ENCODE results near the gene PODN.

The PODN gene

DNA sequence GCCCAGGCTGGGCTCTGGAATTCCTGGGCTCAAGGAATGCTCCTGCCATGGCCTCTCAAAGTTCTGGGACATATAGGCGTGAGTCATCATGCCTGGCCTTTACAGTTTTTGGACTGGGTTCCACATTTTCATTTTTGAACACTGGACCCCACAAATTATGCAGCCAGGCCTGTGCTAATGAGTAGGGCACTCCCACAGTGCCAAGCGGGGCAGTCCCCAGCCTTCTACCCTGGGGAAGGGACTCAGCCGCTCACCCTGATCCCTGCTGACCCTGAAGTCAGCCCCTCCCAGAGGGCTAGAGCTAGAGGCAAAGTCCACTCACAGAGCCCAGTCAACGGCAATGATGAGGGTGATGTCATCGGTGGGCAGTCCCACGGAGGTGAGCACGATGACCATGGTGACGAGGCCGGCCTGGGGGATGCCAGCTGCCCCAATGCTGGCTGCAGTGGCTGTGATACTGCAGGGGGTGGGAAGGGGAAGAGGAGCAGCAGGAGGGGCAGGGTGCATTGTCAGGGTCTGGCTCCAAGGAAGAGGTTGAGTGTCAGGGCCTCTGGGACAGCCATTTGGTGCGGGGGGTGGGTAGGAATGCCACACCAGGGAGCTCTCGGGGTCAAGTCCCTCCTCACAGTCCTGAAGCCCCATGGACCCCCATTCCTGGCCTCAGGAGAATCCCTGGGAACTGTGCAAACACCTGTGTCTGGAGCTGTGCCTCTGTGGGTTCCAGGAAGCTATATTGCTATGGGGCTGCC, 27.6 kb downstream of the PODN start:
- no peak for DNase-seq (ENCODE audit: low read depth)

GRCh38 chr1:53090227-53091147, 28.5 kb downstream of the PODN start:
- DNase-seq (ENCODE audit: low read depth), result no peak

- DNase-seq (ENCODE audit: low read depth), result no peak
Measured at GRCh38 chr1:53091841-53092645, 30.0 kb downstream of the PODN start.

- no peak for DNase-seq (ENCODE audit: low read depth)
Measured at GRCh38 chr1:53092659-53093450, 30.8 kb downstream of the PODN start.

DNA sequence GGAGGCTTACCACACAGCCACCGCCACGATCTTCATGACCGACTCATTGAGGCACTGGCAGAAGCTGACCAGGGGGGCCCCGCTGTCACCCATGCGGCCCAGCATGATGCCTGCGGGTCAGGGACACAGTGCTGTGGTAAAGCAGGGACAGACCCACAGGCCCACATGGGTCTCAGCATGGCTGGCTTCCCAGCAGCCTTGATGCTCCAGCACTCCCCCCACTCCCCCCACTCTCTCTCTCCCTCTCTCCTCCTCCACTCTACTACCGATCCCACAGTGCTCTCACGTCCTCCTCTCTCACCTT, 31.4 kb downstream of the PODN start:
- no peak for DNase-seq (ENCODE audit: low read depth)

GRCh38 chr1:53093778-53094532, 31.9 kb downstream of the PODN start:
- DNase-seq (ENCODE audit: low read depth), result no peak

GRCh38 chr1:53094533-53094919, 32.5 kb downstream of the PODN start:
- DNase-seq (ENCODE audit: low read depth), result no peak

DNA sequence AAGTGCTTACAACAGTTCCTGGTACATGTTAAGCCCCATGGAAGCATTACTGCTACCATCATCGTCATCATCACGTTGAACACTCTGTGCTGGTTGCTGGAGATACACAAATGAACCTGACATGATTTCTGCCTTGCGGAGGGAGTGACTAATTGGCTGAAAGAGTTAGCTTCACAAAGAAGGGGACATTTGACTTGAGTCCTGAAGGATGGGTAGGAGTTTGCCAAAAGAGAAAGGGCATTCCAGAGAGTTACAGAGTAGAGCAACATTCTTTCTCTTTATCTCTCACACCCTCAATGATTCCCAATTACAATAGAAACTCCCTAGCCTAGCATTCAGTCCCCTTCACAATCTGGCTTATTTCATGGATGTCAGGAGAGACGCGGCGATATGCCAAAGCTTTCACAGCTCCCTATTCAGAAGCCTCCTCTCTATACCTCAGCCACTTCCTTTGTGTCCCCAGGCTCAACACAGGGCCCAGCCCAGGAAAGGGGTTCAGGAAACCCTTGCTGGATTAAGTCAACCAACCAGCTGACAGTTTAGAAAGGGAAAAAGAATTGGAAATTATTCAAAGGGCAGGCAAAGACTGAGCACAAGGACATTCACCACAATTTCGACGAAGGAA, 42.4 kb downstream of the PODN start:
- DNase-seq (ENCODE audit: low read depth), result no peak

DNA sequence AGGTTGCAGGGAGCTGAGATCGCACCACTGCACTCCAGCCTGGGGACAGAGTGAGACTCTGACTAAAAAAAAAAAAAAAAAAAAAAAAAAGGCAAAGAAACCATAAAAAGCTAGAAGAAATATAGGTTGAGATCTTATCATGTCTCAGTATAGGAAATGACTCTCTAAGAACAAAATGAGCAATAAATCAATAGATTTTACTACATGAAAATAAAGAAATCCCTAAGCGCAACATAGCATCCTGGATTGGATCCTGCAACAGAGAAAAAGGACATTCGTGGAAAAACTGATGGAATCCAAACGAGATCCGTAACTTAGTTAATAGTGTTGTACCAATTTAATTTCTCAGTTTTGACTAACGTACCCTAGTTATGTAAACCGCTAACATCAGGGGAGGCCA, 45.1 kb downstream of the PODN start:
- no peak for DNase-seq (ENCODE audit: low read depth)

DNA sequence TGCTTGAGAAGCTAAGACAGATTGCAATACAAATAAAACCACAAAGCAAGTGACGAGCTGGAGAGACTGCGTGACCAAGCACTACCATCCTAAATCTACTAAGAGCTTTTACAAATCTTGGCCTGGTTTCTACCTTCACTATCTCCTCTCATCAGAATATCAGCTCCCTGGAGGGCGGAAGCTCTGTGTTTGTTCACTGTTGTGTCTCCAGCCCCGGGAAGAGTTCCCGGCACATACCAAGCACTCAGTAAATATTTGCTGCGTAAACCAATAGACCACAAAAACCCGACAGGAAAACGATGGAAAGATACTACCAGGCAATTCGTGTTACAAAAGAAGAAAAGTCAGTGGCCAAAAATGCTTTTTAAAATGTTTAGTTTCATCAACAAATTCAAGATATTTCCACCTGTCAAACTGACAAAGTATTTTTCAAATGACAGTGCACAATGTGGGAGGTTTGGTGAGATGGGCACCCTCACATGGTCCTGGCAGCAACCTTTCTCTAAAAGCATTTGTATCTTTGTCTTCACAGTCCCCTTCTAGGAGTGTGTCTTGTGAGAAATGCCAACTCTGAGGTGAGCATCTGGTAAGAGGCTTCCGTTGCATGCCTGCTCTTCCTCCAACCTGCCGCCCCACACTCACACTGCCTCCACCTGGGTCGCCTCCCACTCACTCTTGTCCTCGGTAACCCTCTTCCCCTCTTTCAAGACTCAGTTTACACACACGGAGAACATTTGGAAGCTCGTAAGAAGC, 45.7 kb downstream of the PODN start:
- DNase-seq (ENCODE audit: low read depth), result no peak

- DNase-seq (ENCODE audit: low read depth), result no peak
Measured at GRCh38 chr1:53108646-53109580, 46.9 kb downstream of the PODN start.

DNA sequence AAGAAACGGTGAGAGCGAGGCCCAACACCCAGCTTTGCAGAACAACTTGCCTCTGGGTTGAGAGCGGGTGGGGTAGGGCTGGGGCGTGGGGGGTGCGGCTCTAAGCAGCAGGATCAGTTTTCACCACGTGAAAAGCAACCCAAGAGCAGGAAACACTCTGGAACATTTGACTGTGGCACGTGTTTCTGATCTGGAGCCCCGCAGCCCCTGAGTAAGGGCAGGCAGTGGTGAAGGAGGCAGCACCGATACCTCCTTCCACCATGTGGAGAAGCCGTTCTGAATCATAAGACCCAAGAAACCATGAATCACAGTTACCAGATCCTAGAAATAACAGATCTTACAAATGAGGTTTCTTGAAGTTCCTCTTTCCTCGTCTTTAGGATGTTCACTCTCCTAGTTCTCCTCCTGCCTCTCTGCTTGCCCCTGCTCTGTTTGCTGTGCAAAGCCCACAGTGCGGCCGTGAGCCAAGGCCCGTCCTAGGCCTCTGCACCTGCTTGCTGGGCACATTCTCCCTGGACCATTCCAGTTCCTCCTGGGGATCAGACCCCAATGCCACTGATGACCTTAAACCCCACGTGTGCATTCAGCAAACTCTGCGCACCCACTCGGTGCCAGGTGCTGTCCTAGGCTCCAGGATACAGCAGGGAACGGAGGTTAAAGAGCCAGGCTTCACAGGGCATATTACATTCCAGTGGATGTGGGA, 48.5 kb downstream of the PODN start:
- no peak for DNase-seq (ENCODE audit: low read depth)

DNA sequence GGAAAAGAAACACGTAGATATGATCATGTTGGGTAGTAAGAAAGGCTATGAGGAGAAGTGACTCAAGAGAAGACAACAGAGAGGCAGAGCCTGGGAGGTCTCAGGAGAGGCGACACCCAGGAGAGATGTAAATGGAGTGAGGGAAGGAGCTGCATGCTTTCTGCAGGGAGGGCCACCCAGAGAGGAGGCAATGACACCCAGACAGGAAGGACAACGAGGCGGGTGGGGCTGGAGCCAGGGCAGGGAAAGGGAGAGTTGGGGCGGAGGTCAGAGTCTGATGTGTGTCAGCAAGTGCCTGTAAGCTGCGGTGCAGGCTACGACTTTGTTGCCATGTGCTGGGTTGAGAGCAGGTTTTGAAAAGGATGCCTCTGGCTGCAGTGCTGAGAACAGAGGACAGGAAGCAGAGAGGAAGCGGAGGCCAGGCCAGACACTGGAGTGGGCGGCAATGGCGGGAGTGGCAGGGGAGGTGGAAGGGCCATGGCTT, 49.1 kb downstream of the PODN start:
- DNase-seq (ENCODE audit: low read depth), result no peak

- no peak for DNase-seq (ENCODE audit: low read depth)
Measured at GRCh38 chr1:53111693-53112092, 49.7 kb downstream of the PODN start.

DNA sequence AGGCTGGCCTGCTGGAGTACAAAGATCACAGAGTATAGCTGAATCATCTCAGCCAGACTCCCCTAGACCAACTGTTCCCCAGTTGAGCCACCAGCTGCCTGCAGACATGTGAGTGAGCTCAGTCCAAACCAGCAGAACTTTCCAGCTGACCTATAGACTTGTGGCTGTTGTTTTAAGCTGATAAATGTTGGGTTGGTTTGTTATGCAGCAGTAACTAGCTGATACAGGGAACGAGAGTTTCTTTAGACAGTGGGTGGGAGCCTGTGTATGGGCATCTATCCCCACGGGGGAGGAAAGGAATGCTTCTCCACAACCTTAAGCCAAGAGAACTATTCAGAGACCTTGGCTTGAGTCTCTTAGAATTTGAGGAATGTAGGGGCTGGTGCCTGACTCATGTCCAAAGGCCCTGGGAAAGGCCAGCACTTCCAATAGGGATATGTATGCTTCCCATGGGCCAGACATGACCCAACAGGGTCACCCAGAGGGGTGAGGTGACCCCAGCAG, 50.3 kb downstream of the PODN start:
- no peak for DNase-seq (ENCODE audit: low read depth)

- no peak for DNase-seq (ENCODE audit: low read depth)
Measured at GRCh38 chr1:53112861-53113260, 50.8 kb downstream of the PODN start.

DNA sequence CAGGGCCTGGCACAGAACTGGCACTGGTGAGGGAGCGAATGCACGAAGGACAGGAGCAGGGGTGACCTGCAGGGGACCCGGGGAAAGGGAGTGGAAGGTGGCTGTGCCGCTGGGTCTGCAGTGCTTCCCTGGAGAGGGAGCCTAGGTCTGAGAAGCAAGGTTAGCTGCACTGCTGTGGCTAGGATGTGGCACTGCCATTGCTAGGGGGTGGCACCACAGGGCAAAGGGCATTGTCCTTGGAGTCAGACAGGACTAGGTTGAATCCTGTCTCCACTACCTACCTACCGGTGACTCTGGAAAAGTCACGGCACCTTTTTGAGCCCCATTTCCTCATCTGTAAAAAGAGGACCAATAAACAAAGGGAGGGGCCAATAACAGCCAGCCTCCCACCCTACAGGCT, 52.1 kb downstream of the PODN start:
- no peak for DNase-seq (ENCODE audit: low read depth)

Measured in T follicular helper cell (primary cell).